Suppressor macrophage treated with lipopolysaccharide for 4 hours (primary cell): Measurements from ENCODE around the gene ZFYVE9.
A peak's percentile ranks its signal among the peaks of the same experiment; 100 is the strongest.
"Not testable (repeated sequence)": the region's sequence is repeated elsewhere in the genome, so short reads cannot be mapped to it uniquely, and the experiment has no call there.

ENCODE experiments used
- DNase-seq: peaks from one replicate; pipeline ENCODE4 v3.0.0-alpha.2; 2020

ZFYVE9 gene

DNA sequence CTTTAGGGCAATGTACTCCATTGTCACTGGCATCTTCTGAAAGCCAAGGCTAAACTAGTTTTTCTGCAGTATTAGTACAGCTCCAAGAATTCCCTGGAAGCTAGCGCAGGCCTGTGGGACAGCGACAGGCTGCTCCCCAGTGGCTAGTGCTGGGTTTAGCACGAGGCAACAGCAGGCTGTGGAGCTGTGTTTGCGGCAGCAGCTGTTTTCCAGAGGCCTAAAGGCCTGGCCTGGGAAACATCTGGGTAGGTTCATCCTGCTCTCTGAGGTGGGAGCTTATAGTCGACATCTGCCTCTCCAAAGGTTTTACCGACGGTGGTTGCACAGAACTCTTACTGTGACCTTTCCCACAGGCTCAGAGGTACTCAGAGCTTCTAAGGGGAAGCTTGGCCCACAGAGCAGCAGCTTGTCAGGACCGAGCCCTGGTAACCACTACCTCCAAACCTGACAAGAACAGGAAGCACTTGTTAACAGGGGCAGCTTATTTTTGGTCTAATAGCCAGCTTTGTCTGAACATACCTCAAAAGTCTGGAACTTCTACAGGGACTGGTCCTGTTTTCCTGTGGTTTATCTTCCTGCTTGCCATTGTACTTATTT, 206.9 kb downstream of the ZFYVE9 start:
- no peak for DNase-seq

DNA sequence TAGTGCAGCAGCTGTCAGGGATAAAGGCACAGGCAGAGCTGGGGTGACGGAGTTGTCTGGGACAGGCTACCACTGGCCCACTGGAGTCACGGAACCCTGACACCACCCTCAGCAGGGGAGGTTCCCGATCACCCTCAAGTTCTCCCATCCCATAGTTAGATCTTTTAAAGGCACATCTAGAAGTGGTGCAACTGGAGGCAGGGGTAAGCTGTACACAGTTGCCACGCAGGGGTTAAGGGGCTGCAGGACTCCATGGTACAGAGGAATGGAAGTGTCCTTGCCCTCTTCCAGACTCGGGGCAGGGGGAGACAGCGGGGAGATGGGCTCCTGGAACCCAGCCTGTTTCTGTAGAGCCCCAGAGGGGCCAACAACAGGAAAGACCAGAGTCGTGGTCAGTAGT, 210.8 kb downstream of the ZFYVE9 start:
- no peak for DNase-seq

DNA sequence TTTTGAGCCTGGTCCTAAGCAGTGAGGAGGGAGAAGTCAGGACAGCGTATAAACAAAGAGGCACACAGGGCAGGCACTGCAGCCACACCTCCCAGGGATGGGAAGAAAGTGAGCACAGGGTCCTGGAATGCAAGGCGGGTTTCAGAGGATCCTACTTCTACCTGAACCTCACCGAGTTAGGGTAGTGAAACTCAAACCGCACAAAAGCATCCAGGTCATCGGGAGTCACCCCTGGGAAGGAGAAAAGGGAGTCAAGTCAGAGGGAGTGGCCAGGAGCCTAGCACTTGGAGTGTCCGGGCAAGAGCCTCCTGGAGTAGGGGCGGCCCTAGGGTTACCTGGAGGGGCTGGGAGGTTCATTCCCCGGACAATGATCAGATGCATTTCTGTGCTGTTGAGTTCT, 213.5 kb downstream of the ZFYVE9 start:
- DNase-seq = no peak

DNA sequence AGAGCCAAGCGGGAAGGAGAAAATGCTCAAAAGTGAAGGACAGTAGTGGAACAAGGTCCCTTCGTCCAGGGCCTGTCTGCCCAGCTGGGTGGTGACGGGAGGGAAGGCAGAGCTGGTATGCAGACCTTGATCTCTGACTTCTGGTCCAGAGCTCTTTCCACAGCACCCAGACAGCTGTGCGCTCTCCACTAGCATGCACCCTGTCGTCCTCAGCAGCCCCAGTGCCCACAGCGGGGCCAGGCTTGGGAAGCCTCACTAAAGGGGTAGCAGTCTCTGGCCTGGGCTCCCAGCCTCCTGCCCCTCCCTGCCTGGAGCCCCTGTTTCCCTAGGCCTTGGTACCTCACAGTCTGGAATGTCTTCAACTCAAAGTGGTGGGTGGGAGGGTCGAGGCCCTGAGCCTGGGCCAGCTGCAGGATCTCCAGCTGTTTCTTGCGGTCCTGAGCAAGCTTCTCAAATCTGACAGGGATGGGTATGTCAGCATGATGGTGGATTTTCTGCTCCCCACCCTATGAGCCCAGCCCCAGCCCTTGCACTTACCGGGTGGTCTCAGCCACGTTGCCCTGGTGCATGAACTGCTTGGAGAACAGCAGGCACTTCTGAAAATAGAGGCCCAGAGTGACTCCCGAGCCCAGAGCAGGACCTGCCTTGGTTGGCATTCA, 214.1 kb downstream of the ZFYVE9 start:
- no peak for DNase-seq

GRCh38 chr1:52356818-52357355, 215.0 kb downstream of the ZFYVE9 start:
- no peak for DNase-seq

DNA sequence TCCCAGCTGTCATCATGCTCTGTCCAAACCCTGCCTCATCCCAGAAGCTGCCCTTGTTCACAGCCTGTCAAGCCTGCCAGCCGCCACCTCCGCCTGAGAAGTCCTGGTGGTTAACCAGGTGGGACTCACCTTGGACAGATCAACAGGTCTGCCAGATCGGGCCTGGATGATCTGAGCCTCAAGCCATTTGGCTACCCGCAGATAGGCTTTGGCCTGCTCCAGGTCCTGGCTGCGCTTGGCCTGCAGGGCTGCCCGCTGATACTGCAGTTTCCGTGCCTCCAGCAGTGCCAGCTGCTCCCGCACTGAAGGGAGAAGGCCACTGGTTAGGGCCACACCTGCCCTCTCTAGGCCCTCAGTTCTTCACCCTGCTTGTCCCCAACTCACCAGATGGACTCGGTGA, 215.5 kb downstream of the ZFYVE9 start:
- no peak for DNase-seq

GRCh38 chr1:52358851-52359497, 217.1 kb downstream of the ZFYVE9 start:
- no peak for DNase-seq

DNA sequence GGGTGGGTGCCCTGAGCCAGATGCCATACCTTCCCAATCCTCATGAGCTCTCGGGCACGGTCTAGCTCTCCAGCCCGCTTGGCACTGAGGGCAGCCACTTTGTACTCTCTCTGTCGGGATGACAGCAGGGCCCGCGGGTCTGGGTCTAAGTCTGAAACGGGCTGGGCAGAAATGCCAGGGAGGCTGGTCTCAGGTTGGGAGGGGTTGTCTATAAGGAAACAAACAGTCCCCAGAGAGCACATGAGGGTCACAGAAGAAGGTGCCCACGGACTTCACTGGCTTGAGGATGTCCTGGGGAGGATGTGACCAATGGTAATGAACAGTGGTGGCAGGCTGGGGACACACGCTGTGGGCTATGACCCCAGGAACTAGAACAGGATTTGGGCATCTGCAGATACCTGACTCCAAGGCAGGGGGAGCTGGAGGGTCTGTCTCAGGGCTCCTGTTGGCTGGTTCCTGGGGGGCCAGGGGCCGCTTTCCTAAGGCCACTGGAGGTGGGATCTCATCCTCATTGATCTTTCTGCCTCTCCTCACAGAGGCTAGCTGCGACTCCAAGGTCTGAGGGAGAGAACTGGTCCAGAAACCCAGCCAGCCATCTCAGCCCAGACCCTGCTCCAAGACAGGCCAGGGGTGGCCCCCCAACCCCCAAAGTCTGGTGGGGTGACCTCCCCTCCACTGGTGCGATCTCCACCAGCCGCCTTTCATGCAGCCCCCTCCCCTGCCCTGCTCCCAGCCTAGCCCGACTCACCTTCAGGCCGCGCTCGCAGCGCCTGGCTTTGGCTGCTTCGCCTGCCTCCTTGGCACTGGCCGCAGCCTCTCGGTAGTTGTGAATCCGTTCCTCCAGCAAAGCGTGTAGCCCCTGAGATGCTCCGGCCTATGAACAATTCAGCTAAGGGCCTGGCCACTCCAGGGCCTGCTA, 218.0 kb downstream of the ZFYVE9 start:
- no peak for DNase-seq

DNA sequence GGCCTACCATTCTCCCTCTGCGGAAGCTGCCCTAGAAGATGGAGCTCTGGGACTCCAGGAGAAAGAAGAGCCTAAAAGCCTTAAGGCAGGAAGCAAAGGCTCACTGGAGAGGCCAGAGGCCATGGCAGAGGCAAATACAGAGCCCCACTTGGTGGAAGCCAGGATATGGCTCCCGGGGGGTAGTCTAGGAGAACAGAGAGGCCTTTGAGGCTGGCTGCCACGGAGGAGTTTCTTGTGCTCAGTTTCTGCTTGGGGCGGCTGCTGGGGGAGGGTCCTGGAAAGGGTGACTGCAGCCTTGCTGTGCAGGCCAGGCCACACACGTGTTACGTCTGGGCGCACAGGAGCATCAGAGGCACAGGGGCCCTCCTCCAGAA, 218.7 kb downstream of the ZFYVE9 start:
- DNase-seq = no peak

- DNase-seq = no peak
Observed at GRCh38 chr1:52364235-52364839, 222.4 kb downstream of the ZFYVE9 start.

GRCh38 chr1:52365071-52365745, 223.3 kb downstream of the ZFYVE9 start:
- peak; percentile 81 for DNase-seq

DNA sequence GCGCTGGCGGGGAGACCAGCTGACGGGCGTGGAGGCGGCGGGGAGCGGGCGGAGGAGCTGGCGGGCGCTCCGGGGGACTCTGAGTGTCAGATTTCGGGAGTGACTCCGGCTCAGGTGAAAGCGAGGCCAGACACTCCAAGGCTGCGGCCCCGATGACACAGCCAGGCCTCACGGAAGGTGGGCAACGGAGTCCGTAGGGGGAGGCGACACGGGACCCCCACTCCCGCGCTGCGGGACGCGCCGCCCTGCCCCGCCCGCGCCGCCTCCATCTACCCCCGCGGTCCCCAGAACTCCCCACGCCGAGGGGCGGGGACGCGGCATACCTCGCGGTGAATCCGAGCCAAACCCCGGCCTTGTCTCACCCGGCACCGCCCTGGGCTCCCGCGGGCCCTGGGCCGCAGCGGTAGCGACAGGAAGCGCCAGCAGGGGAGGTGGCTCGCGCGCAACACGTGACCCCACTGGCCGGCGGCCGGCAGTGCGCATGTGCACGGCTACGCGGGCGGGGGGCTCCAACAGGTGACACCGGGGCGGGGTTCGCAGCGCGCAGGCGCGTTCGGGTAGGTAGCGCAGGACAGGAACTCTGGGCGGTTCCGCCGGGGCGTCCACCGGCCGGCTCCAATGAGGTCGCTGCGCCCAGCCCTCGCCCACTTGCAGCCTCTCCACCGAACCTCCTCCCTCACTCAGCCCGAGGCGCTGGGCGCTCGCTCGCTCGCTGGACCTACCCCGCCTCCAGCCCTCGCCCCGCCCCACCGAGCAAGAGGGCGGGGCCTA, 224.0 kb downstream of the ZFYVE9 start, which contains the start of gene CC2D1B:
Gene CC2D1B (minus strand): TSS at position 460 of the 771 bp plus-strand sequence. CDS start 1,585 bp downstream, outside the sequence.
- DNase-seq = peak; percentile 98

GRCh38 chr1:52366517-52366827, 224.6 kb downstream of the ZFYVE9 start:
- DNase-seq = no peak

GRCh38 chr1:52367272-52367671, 225.4 kb downstream of the ZFYVE9 start:
- DNase-seq = no peak

DNA sequence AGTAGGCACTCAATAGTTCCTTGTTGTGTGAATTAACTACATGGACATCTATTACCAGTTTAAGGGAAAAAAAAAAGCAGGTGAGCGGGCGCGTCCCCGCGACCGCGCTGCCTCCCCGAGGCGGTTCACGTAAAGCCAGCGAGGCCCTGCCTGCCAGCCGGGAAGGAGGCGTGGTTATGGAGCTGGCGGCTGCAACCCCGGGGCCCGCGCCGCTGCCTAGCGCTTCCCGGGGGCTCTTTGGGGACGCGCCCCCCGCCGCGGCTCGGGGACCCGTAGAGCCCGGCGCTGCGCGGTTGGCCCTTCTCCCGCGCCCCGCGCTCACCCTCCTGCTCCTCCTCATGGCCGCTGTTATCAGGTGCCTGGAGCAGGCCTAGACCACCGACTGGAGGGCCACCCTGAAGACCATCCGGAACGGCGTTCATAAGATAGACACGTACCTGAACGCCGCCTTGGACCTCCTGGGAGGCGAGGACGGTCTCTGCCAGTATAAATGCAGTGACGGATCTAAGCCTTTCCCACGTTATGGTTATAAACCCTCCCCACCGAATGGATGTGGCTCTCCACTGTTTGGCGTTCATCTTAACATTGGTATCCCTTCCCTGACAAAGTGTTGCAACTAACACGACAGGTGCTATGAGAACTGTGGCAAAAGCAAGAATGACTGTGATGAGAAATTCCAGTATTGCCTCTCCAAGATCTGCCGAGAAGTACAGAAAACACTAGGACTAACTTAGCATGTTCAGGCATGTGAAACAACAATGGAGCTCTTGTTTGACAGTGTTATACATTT, 226.7 kb downstream of the ZFYVE9 start:
- peak; percentile 25 for DNase-seq

GRCh38 chr1:52369851-52370250, 228.0 kb downstream of the ZFYVE9 start:
- not testable (repeated sequence) for DNase-seq

DNA sequence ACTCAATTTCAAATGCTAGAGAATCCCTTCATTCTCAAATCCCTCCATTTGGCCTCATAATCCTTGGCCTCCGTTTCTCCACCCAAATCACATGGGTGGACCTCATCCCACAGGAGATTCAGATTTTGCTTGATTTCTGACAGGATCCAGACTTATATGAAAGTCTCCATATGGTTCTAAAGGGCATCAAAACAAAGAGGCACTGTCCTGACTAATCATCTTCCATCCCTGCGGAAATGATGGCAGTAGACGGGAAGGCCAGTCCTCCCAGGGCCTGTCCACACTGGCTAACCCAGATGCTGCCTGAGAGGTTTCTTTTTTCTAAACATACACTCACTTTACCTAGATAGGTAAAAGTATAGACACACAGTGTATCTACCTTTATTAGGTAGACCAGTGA, 243.5 kb downstream of the ZFYVE9 start:
- no peak for DNase-seq

DNA sequence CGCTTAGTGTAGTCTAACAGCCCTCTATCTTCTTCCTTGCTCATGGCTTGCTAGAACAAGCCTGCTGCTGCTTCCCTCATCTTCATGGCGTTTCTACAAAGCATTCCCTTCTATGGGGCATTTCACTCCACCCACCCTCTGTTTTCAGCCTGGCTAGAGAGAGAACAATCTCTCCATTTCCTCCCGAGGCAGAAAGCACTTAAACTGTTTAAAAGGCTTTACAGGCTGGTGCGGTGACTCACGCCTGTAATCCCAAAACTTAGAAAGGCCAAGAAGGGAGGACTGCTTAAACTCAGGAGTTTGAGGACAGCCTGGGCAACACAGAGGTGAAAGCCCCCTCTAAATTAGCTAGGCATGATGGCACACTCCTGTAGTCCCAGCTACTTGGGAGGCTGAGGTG, 244.6 kb downstream of the ZFYVE9 start:
- DNase-seq = no peak

- no peak for DNase-seq
Observed at GRCh38 chr1:52393174-52393573, 251.3 kb downstream of the ZFYVE9 start.
